Erythroblast (primary cell): ENCODE results near the gene PRKG1.

Experiments
- GATA1 ChIP-seq: IDR thresholded peaks from 2 replicates; pipeline ENCODE4 v1.6.1; 2011; ENCODE audit warnings: low read depth, mild to moderate bottlenecking, control low read depth, low read length, moderate library complexity
- POLR2A ChIP-seq: IDR thresholded peaks from 2 replicates; pipeline ENCODE4 v1.6.1; 2011; ENCODE audit warnings: mild to moderate bottlenecking, low read length

DNA sequence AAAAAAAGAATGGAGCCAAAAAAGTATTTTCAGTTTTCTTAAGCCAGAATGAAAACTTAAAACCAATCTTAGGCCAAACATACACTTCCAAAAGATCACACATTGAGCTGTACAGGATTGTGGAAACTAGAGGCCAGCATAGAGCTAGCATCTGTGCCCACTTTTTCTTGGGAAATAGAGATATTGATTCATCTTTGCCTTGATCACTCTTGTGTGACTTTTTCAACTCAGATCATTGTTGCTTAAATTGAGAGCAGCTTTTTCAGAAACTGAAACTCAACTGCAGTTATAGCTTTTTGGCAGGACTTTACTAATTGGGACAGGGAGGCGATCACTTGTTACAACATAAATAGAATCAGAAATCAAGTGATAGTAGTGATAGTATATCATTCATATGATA is 132.2 kb downstream of the PRKG1 start:
- TF ChIP-seq POLR2A (no peak), GATA1 (no peak)
